NT2/D1 (cell line): ENCODE data around the gene DGKH.

Experiments used
- SUZ12 ChIP-seq: IDR thresholded peaks from 2 replicates; pipeline ENCODE4 v1.6.1; 2011; ENCODE audit not compliant: insufficient read length, insufficient read depth; ENCODE audit errors: extremely low read depth
- YY1 ChIP-seq: IDR thresholded peaks from 2 replicates; pipeline ENCODE4 v1.6.1; 2011; ENCODE audit not compliant: insufficient read length, insufficient read depth
- ZNF274 ChIP-seq: IDR thresholded peaks from 2 replicates; pipeline ENCODE4 v1.6.1; 2011; ENCODE audit warnings: mild to moderate bottlenecking, low read depth, low read length

- TF ChIP-seq ZNF274 (no peak), YY1 (no peak), SUZ12 (no peak)
Measured at GRCh38 chr13:42223681-42224080, 175.2 kb downstream of the DGKH start.
